ENCODE measurements around the gene OR4F15.
"Not testable (repeated sequence)": the region's sequence is repeated elsewhere in the genome, so short reads cannot be mapped to it uniquely, and the experiment has no call there.

The OR4F15 gene, protein sequence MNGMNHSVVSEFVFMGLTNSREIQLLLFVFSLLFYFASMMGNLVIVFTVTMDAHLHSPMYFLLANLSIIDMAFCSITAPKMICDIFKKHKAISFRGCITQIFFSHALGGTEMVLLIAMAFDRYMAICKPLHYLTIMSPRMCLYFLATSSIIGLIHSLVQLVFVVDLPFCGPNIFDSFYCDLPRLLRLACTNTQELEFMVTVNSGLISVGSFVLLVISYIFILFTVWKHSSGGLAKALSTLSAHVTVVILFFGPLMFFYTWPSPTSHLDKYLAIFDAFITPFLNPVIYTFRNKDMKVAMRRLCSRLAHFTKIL

DNA sequence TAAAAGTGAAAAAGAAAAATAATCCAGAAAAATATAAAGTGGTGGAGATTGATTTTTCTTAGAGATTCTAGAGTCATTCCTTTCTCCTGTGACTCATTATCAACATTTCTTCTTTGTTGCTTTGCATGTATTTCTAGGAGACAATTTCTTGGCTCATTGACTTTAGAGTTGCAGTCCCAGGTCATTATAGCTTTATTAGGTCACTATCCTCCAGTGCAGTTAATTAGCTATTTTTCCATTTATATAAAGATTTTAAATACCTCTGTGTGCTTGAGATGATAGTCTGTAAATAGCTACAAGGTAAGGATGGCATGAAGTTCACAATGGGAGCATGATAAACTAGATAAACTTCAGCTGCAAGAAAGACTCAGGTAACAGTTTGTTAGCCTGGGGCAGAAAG lies at the start of gene OR4F15:
TSS of gene OR4F15 (plus strand) at position 301 of the 400 bp plus-strand sequence. CDS start 5,985 bp downstream, outside the sequence.
- no peak within 1 kb of the TSS for H3K4me3 ChIP-seq (ENCODE audit: low read depth, low read length)

DNA sequence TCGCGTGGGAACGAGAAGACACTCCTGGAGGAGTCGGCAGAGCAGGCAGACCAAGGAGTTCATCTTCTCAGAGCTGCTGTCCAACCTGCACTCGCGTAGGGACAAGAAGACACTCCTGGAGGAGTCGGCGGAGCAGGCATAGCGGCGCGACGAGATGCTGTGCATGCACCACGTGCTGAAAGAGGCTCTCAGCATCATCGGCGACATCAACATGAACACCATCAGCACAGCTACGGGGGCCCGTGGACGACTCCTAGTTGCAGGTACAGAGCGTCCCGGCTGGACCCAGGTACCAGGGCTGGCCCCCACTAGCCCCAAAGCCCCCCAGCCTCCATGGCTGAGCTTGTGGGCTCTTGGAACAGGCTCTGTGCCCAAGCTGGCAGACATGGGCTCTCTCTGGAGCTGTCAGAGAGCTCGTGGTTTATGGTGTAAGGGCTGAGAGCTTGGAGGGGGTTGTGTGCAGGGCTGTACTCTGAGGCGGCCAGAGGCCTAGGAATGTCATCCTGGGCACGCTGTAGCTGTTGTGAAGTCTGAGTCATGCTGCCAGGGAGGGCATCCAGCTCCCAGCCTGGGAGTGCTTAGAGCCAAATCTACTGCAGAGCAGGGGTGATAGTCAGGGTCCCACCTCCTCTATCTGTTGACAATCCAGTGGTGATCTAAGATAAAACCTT lies 47.2 kb upstream of the OR4F15 start:
- not testable (repeated sequence) for H3K4me3 ChIP-seq (ENCODE audit: low read depth, low read length)

More for the DNA sequence above, at the start of gene OR4F15:
- TF ChIP-seq, protein P1, sequence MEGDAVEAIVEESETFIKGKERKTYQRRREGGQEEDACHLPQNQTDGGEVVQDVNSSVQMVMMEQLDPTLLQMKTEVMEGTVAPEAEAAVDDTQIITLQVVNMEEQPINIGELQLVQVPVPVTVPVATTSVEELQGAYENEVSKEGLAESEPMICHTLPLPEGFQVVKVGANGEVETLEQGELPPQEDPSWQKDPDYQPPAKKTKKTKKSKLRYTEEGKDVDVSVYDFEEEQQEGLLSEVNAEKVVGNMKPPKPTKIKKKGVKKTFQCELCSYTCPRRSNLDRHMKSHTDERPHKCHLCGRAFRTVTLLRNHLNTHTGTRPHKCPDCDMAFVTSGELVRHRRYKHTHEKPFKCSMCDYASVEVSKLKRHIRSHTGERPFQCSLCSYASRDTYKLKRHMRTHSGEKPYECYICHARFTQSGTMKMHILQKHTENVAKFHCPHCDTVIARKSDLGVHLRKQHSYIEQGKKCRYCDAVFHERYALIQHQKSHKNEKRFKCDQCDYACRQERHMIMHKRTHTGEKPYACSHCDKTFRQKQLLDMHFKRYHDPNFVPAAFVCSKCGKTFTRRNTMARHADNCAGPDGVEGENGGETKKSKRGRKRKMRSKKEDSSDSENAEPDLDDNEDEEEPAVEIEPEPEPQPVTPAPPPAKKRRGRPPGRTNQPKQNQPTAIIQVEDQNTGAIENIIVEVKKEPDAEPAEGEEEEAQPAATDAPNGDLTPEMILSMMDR (IDR thresholded peaks at IDR 0.05; ENCODE audit: borderline replicate concordance, insufficient read depth, low read depth, low read length), result no peak

DNA sequence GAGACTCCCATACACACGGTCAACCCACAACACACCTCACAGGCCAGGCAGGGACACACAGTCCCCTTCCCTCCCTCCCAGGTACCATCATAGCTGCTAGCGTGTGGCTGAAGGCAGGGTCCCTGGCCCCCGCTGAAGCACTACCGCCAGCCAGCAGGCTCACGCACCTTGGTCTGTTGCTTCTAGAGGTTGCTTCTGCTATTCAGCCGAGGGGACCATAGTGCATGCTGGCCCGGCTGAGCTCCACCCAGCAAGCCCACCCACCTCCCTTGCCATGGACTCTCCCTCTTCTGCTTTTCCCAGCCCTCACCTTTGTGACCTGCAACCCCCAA lies 46.7 kb upstream of the OR4F15 start:
- not testable (repeated sequence) for H3K4me3 ChIP-seq (ENCODE audit: low read depth, low read length)

DNA sequence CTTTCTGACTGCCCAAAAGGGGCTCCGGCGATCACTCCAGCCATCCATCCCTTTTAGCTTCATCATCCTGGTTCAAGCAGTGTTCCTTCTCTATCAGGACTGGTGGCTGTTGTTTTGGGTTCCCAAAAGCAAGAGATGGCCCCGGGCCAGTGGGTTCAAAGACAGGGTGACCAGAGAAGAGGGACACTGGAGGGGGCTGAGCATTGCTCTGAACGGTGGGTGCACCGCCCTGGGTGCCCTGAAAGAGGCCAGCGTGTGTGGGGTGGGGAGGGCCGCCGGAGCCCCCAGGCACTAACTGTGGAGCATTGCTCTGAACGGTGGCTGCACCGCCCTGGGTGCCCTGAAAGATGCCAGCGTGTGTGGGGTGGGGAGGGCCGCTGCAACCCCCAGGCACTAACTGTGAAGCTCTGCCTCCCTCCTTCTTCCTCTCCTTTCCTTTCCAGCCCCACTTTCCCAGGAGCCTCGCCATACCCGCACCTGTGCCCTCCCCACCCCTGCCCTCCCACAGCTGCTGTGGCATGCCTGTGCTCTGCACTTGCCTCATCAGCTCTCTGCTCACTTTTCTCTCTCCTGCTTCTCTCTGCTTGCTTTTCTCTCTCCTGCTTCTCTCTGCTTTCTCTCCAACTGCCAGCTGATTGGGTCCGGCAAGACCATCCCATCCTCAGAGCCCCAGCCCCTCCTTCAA lies 46.1 kb upstream of the OR4F15 start:
- TF ChIP-seq, protein P1 (IDR thresholded peaks at IDR 0.05; ENCODE audit: borderline replicate concordance, insufficient read depth, low read depth, low read length), result no peak
- H3K4me3 ChIP-seq (ENCODE audit: low read depth, low read length), result no peak overlapping the region

DNA sequence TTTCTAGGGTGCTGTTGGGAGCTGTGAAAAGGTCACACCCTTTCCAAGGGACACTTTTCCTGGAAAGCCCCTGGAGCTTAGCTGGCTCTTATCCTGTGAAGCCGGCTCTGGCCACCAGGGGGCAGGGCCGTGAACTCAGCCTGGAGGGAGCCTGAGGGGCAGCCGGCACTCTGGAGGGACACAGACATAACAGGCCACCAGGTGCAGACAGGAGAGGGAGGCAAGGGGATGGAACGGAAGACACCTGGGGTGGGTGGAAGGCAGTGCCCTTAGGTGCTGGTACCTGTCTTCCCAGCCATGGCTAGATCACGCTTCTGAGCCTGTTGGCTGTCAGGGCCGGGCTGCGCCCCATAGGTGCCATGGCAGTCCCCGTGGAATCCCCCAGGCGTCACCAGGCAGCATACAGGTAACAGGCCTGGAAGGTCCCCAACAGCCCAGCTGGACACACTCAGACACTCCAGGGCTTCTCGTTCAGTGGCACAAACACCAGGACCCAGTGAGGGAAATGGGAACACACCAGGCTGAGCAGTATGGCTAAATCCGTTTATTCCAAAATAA lies 44.8 kb upstream of the OR4F15 start:
- not testable (repeated sequence) for H3K4me3 ChIP-seq (ENCODE audit: low read depth, low read length)

DNA sequence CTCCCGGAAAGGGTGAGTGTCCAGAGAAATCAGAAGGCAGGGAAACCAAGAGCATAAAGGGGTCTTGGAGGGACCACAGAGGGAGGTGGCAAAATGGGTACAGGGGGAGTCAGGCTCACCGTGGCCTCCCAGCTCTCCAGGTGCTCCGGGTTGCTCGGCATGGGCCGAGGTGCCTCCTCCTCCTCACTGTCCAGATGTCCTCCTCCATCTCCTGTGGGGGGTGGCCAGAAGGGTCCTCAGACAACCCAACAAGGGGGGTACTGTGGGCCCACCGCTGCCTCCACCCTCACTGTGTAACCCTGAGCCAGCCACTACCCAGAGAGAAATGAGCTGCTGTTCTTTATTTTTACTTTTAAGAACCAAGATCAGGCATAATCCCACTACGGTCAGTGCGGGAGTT lies 39.1 kb upstream of the OR4F15 start:
- no peak overlapping the region for H3K4me3 ChIP-seq (ENCODE audit: low read depth, low read length)
- TF ChIP-seq, protein P1 (IDR thresholded peaks at IDR 0.05; ENCODE audit: borderline replicate concordance, insufficient read depth, low read depth, low read length), result no peak

DNA sequence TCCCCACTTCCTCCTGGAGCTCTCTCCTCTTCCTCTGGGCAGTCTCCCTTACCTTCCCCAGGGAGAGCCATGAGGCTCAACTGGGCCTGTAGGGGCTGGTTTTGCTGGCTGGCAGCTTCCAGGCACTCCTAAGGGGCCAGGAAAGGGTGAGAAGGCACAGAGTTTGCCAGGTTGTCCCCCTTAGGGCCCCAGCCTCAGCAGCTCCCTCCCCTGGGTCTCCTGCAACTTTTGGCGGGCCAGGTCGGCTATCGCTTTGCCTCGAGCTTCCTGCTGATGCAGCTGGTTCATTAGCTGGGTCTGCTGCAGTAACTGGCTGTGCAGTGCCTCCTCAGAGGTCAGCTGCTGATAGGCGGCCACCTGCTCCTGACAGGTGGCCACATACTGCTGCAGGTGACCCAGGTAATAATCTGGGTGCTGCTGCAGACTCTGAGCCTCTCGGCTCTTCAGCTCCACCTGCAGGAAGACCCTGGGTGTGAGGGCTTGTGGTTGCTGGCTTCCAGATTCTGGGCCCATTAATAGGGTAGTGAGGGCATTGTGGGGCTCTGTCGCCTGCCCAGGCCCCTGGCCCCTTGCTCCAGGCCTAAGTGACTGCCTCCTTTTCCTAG lies 38.4 kb upstream of the OR4F15 start:
- TF ChIP-seq, protein P1 (IDR thresholded peaks at IDR 0.05; ENCODE audit: borderline replicate concordance, insufficient read depth, low read depth, low read length), result peak; percentile 59; the same call in 1 of the 2 replicates
- H3K4me3 ChIP-seq (ENCODE audit: low read depth, low read length), result no peak overlapping the region

DNA sequence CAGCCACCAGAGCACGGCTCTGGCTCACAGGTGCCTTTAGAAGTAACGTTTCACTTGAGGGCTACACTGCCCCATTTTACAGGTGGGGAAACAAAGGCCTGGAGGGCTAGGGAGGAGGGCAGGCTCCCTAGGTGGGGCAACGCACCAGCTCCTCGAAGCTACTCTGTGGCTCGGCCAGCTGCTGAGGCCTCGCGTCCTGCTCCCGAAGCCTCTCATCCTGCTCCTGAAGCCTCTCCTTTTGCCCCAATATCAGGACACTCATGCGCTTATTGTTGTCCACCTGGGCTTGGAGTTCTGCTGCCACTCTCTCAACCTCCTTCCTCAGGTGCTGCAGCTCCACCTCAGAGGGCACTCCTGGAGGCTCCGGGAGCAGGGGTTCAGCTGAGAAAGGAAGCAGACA lies 36.9 kb upstream of the OR4F15 start:
- TF ChIP-seq, protein P1 (IDR thresholded peaks at IDR 0.05; ENCODE audit: borderline replicate concordance, insufficient read depth, low read depth, low read length), result no peak
- H3K4me3 ChIP-seq (ENCODE audit: low read depth, low read length), result no peak overlapping the region

DNA sequence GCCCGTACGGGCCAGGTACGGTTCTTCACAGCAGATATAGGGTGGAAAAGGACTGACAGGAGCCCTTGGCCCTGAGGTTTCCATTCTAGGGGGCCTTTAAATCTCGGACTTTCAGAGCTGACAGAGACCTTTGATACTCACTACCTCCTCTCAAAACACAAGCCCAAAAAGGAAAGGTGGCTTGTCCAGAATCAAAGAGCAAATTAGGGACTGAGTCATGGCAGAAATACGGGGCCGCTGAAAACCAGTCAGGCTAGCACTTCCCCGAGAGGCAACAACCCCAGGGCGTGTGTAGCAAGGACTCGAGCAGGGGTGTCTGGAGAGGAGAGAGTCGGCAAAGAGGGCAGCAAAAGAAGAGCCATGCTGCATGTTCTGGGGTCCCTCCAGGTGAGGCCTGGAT lies 33.4 kb upstream of the OR4F15 start:
- not testable (repeated sequence) for H3K4me3 ChIP-seq (ENCODE audit: low read depth, low read length)

DNA sequence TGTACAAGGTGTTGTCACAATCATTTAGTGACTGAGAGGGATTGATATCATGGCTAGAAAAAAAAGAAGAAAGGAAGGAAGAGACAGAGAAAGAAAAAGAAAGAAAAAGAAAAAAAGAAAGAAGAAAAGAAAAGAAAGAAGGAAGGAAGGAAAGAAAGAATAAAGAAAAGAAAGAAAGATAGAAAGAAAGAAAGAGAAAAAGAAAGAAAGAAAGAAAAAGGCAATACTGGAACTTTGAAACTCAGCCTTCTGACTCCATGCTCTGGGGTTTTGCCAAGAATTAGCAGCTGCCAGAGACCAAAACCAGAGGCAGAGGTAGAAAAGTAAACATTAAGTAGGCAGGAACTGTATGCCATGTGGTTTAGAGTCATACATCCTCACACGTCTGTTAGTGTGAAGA lies 31.8 kb upstream of the OR4F15 start:
- H3K4me3 ChIP-seq (ENCODE audit: low read depth, low read length), result not testable (repeated sequence)
